ENCODE data around the gene MYCBP2. TPM values are rescaled to one million over a fixed set of nuclear protein-coding genes. Genes with fewer than 3 reads are reported as not detected.

MYCBP2 gene
- total and polyA plus RNA-seq, 9 donors, result 45.6 to 145 (median 100) TPM

- 25 to 49% (median 45%) methylated on average over 1 of the region's 1 CpG for whole genome bisulfite sequencing, 3 donors
- Histone ChIP-seq H3K27me3 (no peaks in the 10 kb centered on the region), H3K27ac (no peak overlapping the region), H3K4me1 (ENCODE audit: insufficient read depth) (no peaks in the 10 kb centered on the region), H3K36me3 (no peaks in the 10 kb centered on the region), H3K4me3 (no peak overlapping the region), H3K9me3 (no peaks in the 10 kb centered on the region)
- no peak for DNase-seq
- no peak for TF ChIP-seq POLR2A (IDR thresholded peaks at IDR 0.05)
- no peak for TF ChIP-seq CTCF (IDR thresholded peaks at IDR 0.05)
- TF ChIP-seq EP300 (IDR thresholded peaks at IDR 0.05), result no peak
- intact Hi-C loops (cut with DNase I), result no loop called here
Observed at GRCh38 chr13:77190349-77190958, 136.4 kb downstream of the MYCBP2 start.

DNA sequence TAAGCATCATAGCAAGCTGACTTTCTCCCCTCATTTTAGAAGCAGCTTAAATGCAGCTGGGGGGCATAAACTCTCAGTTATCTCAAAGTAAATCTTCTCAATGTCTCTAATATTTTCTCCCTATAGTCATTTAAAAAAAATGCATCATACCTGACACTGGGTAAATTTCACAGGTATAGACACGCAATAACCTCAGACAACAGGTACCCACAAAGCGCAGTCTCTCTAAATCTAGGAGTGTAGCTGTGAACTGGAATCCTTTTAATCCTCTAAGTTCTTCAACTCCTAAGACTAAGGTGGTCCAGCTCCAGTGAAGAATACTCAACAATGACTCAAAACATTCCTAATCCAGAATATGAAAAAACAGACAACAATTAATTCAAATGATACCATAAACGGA, 141.2 kb downstream of the MYCBP2 start:
- H3K27ac ChIP-seq, result no peak overlapping the region
- WGBS, 3 donors, result 92 to 96% (median 95%) methylated on average over 3 of the region's 3 CpGs
- DNase-seq, result no peak
- intact Hi-C loops (cut with DNase I), result no loop called here
- H3K4me1 ChIP-seq (ENCODE audit: insufficient read depth), result no peaks in the 10 kb centered on the region
- no peak overlapping the region for H3K4me3 ChIP-seq
- no peaks in the 10 kb centered on the region for H3K27me3 ChIP-seq
- no peaks in the 10 kb centered on the region for H3K9me3 ChIP-seq
- TF ChIP-seq EP300 (IDR thresholded peaks at IDR 0.05) (no peak), CTCF (IDR thresholded peaks at IDR 0.05) (no peak), POLR2A (IDR thresholded peaks at IDR 0.05) (no peak)
- H3K36me3 ChIP-seq, result no peaks in the 10 kb centered on the region

DNA sequence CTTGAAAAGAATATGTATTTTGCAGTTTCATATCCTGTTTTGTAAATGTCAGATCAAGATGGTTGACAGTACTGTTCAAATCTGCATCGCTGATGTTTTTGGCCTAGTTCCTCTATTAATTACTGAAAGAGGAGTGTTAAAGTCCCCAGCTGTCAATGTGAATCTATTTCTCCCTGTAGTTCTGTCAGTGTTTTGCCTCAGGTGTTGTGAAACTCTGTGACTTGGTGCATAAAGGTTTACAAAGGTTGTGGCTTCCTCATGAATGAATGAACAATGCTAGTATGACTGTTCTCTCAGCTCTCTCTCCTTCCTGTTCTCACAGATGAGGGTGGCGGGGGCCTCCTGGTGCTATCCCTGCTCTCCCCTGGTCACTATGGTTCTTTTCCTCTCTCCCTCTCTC, 142.4 kb downstream of the MYCBP2 start:
- Histone ChIP-seq H3K27ac (no peak overlapping the region), H3K4me3 (no peak overlapping the region), H3K36me3 (no peaks in the 10 kb centered on the region), H3K9me3 (no peaks in the 10 kb centered on the region), H3K4me1 (ENCODE audit: insufficient read depth) (no peaks in the 10 kb centered on the region), H3K27me3 (no peaks in the 10 kb centered on the region)
- intact Hi-C loops (cut with DNase I), result no loop called here
- DNase-seq, result no peak
- TF ChIP-seq EP300 (IDR thresholded peaks at IDR 0.05), result no peak
- 84 to 92% (median 88%) methylated on average over 2 of the region's 2 CpGs for WGBS, 3 donors

DNA sequence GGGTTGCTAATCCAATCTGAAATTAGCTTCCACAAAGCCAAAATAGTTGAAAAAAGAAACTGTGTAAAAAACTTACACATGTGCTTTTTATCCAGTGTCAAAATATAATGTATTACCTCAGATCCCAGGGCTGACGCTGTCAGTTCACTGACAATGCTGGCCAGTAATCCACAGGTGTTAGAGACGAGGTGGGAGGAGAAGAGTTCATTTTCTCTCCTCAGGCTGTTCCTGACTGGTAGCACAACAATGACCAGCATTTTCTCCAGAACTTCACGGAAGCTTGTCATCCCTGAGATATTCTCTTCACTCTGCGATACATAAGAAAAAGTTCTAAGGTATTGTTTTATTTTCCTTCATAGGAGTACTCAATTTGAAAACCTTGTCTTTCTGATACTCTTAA, 146.9 kb downstream of the MYCBP2 start:
- no peak for DNase-seq
- H3K27me3 ChIP-seq, result no peaks in the 10 kb centered on the region
- H3K27ac ChIP-seq, result no peak overlapping the region
- 95 to 96% (median 96%) methylated on average over 4 of the region's 4 CpGs for WGBS, 3 donors
- intact Hi-C loops (cut with DNase I), result no loop called here
- no peak for TF ChIP-seq POLR2A (IDR thresholded peaks at IDR 0.05)
- no peak overlapping the region for H3K4me3 ChIP-seq
- H3K9me3 ChIP-seq, result no peaks in the 10 kb centered on the region
- H3K4me1 ChIP-seq (ENCODE audit: insufficient read depth), result no peaks in the 10 kb centered on the region
- no peaks in the 10 kb centered on the region for H3K36me3 ChIP-seq

DNA sequence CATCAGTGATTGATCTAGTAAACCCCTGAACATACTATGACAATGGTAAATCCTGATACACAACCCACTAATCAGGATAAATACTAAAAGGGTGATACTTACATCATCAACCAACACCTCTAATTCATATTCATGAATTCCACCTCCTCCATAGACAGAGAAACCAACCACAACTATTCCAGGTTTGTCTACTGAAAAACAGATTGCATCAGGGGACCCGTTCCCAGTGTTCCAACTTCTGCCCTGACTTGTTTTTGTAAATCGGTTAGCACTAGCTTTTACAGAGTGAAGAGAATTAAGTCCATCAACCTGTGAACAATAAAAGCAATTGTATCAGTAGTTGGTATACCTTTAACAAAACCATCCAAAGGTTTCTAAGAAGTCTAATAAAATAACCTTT, 149.2 kb downstream of the MYCBP2 start:
- no peak overlapping the region for H3K27ac ChIP-seq
- no peak for DNase-seq
- WGBS, 3 donors, result 97 to 98% (median 98%) methylated on average over 2 of the region's 2 CpGs
- TF ChIP-seq CTCF (IDR thresholded peaks at IDR 0.05), result no peak
- TF ChIP-seq POLR2A (IDR thresholded peaks at IDR 0.05), result no peak
- no peak for TF ChIP-seq EP300 (IDR thresholded peaks at IDR 0.05)
- no peaks in the 10 kb centered on the region for H3K27me3 ChIP-seq
- intact Hi-C loops (cut with DNase I), result no loop called here
- H3K36me3 ChIP-seq, result no peaks in the 10 kb centered on the region
- H3K4me3 ChIP-seq, result no peak overlapping the region
- H3K4me1 ChIP-seq (ENCODE audit: insufficient read depth), result no peaks in the 10 kb centered on the region
- no peaks in the 10 kb centered on the region for H3K9me3 ChIP-seq
